Tibial artery (tissue), 4 donors: ENCODE data around the gene NRP2.
A peak's percentile ranks its signal among the peaks of the same experiment; 100 is the strongest.

ENCODE experiments used
- DNase-seq, 2 donors: peaks; one replicate each; pipeline ENCODE4 v3.0.0-alpha.2; 2019
- H3K27ac ChIP-seq, 2 donors: fragments of 200-600 bp; sonication (generic) in 1 of 2; 1 replicate in 1 of 2; 2 replicates in 1 of 2; pipeline ENCODE4 v1.5.1; 2018 to 2019; ENCODE audit warnings: mild to moderate bottlenecking in 1 of 2
- H3K27me3 ChIP-seq, 2 donors: fragments of 200-600 bp; sonication (generic) in 1 of 2; one replicate each; pipeline versions ENCODE4 v1.5.1 to v1.6.0; 2016 to 2019
- H3K36me3 ChIP-seq, 3 donors: fragments of 200-600 bp; sonication (generic) in 2 of 3; one replicate each; pipeline ENCODE4 v1.5.1; 2016 to 2019; ENCODE audit warnings: mild to moderate bottlenecking in 2 of 3
- H3K4me1 ChIP-seq, 4 donors: fragments of 200-600 bp; sonication (generic) in 2 of 4; 1 replicate in 3 of 4; 2 replicates in 1 of 4; pipeline ENCODE4 v1.5.1; 2016 to 2019
- H3K4me3 ChIP-seq, 2 donors: fragments of 200-600 bp; sonication (generic) in 1 of 2; 1 replicate in 1 of 2; 2 replicates in 1 of 2; pipeline ENCODE4 v1.5.1; 2018 to 2019; ENCODE audit warnings: mild to moderate bottlenecking in 2 of 2
- H3K9me3 ChIP-seq, 3 donors: fragments of 200-600 bp; sonication (generic) in 1 of 3; one replicate each; pipeline ENCODE4 v1.5.1; 2016 to 2019
- intact Hi-C: fragments of 100-400 bp; cut with DNase I; formaldehyde crosslinking; loops from one replicate; pipeline ENCODE4 v1.15.0; 2023; ENCODE audit warnings: low total_unique reads
- TF ChIP-seq, protein P1 (sequence below), 2 experiments: fragments of 200-600 bp in 1 of 2; fragments of 450-650 bp in 1 of 2; IDR thresholded peaks; one replicate each; pipeline ENCODE4 v1.5.1; 2017 to 2019; ENCODE audit warnings: antibody characterized with exemption in 2 of 2, mild to moderate bottlenecking in 1 of 2, moderate library complexity in 1 of 2

NRP2 gene

DNA sequence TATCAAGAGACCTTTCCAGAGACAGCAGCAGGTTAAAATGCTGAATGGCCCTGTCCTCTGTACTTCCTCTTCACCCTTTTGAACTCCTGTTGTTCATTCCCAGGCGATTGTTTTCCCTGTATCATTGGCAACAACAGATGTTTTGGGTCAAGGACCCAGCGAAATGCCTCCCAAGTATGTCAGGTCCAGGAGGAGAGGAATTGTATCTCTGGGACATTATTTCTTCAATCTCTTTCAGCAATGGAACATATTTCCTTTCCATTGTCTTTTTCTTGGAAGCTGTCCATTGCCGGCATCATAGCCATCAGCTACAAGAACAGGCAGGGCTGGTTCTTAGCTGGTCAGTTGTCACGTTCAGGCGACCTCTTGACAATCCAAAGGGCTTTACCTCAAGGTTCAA lies 76.2 kb downstream of the NRP2 start:
- Histone ChIP-seq H3K36me3 (no peaks in the 10 kb centered on the region), H3K27ac (peak overlapping the region; percentile 82), H3K9me3 (no peaks in the 10 kb centered on the region), H3K4me3 (no peak overlapping the region), H3K27me3 (no peaks in the 10 kb centered on the region), H3K4me1 (peaks cover 0 to 63% (median 55%) of the 10 kb centered on the region in 4 donors)
- intact Hi-C loops = no loop called here
- no peak for DNase-seq
- TF ChIP-seq, protein P1, sequence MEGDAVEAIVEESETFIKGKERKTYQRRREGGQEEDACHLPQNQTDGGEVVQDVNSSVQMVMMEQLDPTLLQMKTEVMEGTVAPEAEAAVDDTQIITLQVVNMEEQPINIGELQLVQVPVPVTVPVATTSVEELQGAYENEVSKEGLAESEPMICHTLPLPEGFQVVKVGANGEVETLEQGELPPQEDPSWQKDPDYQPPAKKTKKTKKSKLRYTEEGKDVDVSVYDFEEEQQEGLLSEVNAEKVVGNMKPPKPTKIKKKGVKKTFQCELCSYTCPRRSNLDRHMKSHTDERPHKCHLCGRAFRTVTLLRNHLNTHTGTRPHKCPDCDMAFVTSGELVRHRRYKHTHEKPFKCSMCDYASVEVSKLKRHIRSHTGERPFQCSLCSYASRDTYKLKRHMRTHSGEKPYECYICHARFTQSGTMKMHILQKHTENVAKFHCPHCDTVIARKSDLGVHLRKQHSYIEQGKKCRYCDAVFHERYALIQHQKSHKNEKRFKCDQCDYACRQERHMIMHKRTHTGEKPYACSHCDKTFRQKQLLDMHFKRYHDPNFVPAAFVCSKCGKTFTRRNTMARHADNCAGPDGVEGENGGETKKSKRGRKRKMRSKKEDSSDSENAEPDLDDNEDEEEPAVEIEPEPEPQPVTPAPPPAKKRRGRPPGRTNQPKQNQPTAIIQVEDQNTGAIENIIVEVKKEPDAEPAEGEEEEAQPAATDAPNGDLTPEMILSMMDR (IDR thresholded peaks at IDR 0.05) = no peak

DNA sequence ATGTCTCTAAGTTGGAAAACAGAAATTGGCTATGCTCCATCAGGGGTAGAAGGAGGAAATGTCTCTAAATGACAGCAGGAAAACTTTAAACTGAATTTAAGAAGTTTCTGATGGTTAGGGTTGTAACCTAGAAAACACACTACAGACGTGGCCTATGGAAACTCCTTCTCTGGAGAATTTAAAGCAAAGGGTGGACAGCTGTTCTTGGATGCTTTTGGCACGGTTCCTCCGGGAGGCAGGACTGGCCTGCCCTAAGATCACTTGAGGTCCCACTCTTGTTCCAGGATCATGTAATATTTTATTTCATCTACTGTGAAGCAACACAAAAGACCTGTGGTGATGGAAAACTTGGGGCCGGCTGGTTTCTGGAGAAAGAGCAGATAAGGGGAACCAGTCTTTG lies 77.0 kb downstream of the NRP2 start:
- intact Hi-C loops = no loop called here
- Histone ChIP-seq H3K27ac (peak overlapping the region in 1 of 2 donors; percentile 82), H3K36me3 (no peaks in the 10 kb centered on the region), H3K27me3 (no peaks in the 10 kb centered on the region), H3K9me3 (no peaks in the 10 kb centered on the region), H3K4me3 (no peak overlapping the region), H3K4me1 (peaks cover 0 to 64% (median 58%) of the 10 kb centered on the region in 4 donors)
- no peak for DNase-seq
- TF ChIP-seq, protein P1 (IDR thresholded peaks at IDR 0.05) = no peak

DNA sequence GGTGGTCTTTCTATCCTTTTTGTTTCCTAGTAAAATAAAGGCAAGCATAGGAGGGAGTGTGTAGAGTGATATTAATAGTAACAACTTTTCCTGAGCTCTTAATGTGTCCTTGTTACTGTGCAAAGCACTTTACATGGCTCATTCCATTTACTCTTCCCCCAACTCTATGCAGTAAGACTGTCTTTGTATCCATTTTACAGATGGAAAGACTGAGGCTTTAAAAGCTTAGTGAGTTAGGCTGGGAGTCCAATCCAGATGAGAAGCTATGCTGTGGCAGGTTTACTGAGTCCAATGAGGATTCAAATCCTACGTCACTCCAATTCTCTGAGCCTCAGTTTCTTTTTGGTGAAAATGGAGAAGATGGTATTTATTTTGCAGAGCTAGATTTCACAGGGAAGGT lies 77.4 kb downstream of the NRP2 start:
- intact Hi-C loops = loop anchor here (10.0 kb wide), 1 partner anchor 165 kb away; no protein-coding TSS in a partner anchor
- no peak for DNase-seq
- no peaks in the 10 kb centered on the region for H3K27me3 ChIP-seq
- H3K27ac ChIP-seq = peak overlapping the region in 1 of 2 donors; percentile 82
- H3K36me3 ChIP-seq = no peaks in the 10 kb centered on the region
- TF ChIP-seq, protein P1 (IDR thresholded peaks at IDR 0.05) = no peak
- H3K9me3 ChIP-seq = no peaks in the 10 kb centered on the region
- peaks cover 0 to 64% (median 54%) of the 10 kb centered on the region in 4 donors for H3K4me1 ChIP-seq
- no peak overlapping the region for H3K4me3 ChIP-seq

DNA sequence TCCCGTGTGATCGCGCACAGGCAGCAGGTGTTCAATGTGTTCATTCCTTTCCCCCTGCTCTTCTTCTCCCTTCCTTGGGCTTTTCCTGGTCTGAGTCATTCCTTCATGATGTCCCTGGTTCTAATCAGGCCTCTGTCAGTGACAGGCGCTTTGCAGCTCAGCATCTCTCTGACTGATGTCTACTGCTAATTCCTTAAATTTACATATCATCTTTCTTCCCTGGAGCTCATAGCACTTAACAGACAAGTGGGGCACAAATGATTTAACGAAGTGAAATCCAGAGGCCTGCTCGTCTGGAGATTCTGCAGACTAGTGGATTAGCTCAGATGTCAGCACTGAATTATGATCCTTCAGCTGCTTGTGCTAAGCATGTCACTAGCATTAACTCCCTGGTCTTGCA lies 77.9 kb downstream of the NRP2 start:
- Histone ChIP-seq H3K4me3 (no peak overlapping the region), H3K4me1 (peaks cover 0 to 59% (median 50%) of the 10 kb centered on the region in 4 donors), H3K27me3 (no peaks in the 10 kb centered on the region), H3K27ac (no peak overlapping the region), H3K36me3 (no peaks in the 10 kb centered on the region), H3K9me3 (no peaks in the 10 kb centered on the region)
- intact Hi-C loops = loop anchor here (10.0 kb wide), 1 partner anchor 165 kb away; no protein-coding TSS in a partner anchor
- DNase-seq = no peak
- TF ChIP-seq, protein P1 (IDR thresholded peaks at IDR 0.05) = no peak

DNA sequence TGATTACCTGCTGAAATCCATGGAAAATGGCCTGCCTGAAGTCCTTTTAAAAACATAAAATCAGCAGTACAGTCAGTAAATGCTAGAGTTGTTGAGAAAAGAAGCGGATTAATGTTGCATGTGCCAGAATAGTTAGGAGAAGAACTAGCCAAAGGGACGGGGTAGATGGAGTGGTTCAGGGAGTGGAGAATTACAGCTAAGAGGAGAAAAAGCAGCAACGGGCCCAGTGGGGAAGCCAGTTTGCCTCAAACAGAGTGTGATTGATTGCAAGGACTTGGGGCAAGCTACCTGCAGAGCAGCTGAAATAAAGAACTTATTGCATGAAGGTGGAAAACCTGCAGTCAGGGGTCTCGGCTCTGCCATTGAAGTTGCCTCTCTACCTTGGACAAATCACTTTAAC lies 79.1 kb downstream of the NRP2 start:
- TF ChIP-seq, protein P1 (IDR thresholded peaks at IDR 0.05) = no peak
- H3K36me3 ChIP-seq = no peaks in the 10 kb centered on the region
- peaks cover 0 to 47% (median 40%) of the 10 kb centered on the region in 4 donors for H3K4me1 ChIP-seq
- no peak for DNase-seq
- H3K9me3 ChIP-seq = no peaks in the 10 kb centered on the region
- intact Hi-C loops = loop anchor here (10.0 kb wide), 1 partner anchor 163 kb away; no protein-coding TSS in a partner anchor
- H3K4me3 ChIP-seq = no peak overlapping the region
- peaks cover 0 to 4% of the 10 kb centered on the region in 2 donors for H3K27me3 ChIP-seq
- no peak overlapping the region for H3K27ac ChIP-seq

DNA sequence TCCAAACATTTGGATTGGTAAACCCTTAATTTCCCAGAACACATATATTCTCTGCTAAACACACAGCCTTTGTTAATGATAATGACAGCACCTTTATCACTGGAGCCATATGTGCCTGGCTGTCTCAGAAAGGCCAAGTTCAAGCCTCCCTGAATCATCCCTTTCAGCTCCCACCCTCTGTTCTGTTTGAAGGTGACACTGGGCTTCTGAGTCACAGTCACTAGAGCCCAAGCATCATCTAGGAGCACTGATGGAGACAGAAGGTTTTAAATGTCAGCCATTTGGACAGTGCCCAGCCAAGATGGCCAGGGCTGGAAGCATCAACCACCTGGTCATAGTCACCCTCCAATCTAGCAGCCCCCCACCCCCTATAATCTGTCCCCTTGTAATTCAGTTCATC lies 80.6 kb downstream of the NRP2 start:
- H3K4me1 ChIP-seq = peaks cover 0 to 32% (median 26%) of the 10 kb centered on the region in 4 donors
- H3K36me3 ChIP-seq = no peaks in the 10 kb centered on the region
- peaks cover 0 to 4% of the 10 kb centered on the region in 2 donors for H3K27me3 ChIP-seq
- H3K9me3 ChIP-seq = no peaks in the 10 kb centered on the region
- no peak overlapping the region for H3K27ac ChIP-seq
- intact Hi-C loops = loop anchor here (10.0 kb wide), 1 partner anchor 162 kb away; no protein-coding TSS in a partner anchor
- H3K4me3 ChIP-seq = no peak overlapping the region
- TF ChIP-seq, protein P1 (IDR thresholded peaks at IDR 0.05) = no peak
- no peak for DNase-seq
